ENCODE data around the gene PLA2G4F.

GRCh38 chr15:42145546-42146455 is 10.6 kb downstream of the PLA2G4F start:
- TF ChIP-seq TAF1 (IDR thresholded peaks at IDR 0.05; ENCODE audit: borderline replicate concordance, insufficient read depth, low read length) (no peak), POLR2AphosphoS5 (IDR thresholded peaks at IDR 0.05; ENCODE audit: low read depth, low read length) (no peak), SIN3A (IDR thresholded peaks at IDR 0.05; ENCODE audit: borderline replicate concordance, insufficient read depth, low read length) (no peak), FOXP2 (optimal IDR thresholded peaks at IDR 0.05; ENCODE audit: borderline replicate concordance, extremely low read depth, extremely low read length, insufficient read depth) (no peak)
- TF ChIP-seq, protein P1, sequence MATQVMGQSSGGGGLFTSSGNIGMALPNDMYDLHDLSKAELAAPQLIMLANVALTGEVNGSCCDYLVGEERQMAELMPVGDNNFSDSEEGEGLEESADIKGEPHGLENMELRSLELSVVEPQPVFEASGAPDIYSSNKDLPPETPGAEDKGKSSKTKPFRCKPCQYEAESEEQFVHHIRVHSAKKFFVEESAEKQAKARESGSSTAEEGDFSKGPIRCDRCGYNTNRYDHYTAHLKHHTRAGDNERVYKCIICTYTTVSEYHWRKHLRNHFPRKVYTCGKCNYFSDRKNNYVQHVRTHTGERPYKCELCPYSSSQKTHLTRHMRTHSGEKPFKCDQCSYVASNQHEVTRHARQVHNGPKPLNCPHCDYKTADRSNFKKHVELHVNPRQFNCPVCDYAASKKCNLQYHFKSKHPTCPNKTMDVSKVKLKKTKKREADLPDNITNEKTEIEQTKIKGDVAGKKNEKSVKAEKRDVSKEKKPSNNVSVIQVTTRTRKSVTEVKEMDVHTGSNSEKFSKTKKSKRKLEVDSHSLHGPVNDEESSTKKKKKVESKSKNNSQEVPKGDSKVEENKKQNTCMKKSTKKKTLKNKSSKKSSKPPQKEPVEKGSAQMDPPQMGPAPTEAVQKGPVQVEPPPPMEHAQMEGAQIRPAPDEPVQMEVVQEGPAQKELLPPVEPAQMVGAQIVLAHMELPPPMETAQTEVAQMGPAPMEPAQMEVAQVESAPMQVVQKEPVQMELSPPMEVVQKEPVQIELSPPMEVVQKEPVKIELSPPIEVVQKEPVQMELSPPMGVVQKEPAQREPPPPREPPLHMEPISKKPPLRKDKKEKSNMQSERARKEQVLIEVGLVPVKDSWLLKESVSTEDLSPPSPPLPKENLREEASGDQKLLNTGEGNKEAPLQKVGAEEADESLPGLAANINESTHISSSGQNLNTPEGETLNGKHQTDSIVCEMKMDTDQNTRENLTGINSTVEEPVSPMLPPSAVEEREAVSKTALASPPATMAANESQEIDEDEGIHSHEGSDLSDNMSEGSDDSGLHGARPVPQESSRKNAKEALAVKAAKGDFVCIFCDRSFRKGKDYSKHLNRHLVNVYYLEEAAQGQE (IDR thresholded peaks at IDR 0.05; ENCODE audit: insufficient read depth in 1 of 2, low read depth in 2 of 2, low read length in 2 of 2), result no peak
